GM12878 (cell line): ENCODE results near the gene PEX16.

Source experiments
- CEBPB ChIP-seq, 2 experiments: fragments of 150-350 bp in 1 of 2; IDR thresholded peaks; 2 replicates each; pipeline ENCODE4 v1.6.1; 2012 to 2014; ENCODE audit warnings: low read depth in 2 of 2, low read length in 2 of 2, borderline replicate concordance in 1 of 2, inconsistent platforms in 1 of 2
- CTCF ChIP-seq, 3 experiments: IDR thresholded peaks in 2 of 3; conservative IDR thresholded peaks in 1 of 3; 2 replicates each; pipeline ENCODE4 v1.5.1; 2011; ENCODE audit warnings: low read depth in 3 of 3, low read length in 3 of 3, mild to moderate bottlenecking in 3 of 3, control low read depth in 2 of 3, moderate library complexity in 2 of 3, inconsistent platforms in 1 of 3, mixed read lengths in 1 of 3; ENCODE audit not compliant: control insufficient read depth in 2 of 3, insufficient read depth in 1 of 3; ENCODE audit errors: extremely low read depth in 1 of 3
- EZH2 ChIP-seq: IDR thresholded peaks from 2 replicates; pipeline ENCODE4 v1.6.1; 2012; ENCODE audit warnings: low read depth, mild to moderate bottlenecking, control low read depth, inconsistent platforms, low read length, borderline replicate concordance; ENCODE audit not compliant: control insufficient read depth

GRCh38 chr11:45915446-45915845 is 2.2 kb downstream of the PEX16 start:
- no peak for TF ChIP-seq CTCF (IDR thresholded peaks at IDR 0.05 in 2 of 3, conservative IDR thresholded peaks at IDR 0.05 in 1 of 3; ENCODE audit: control insufficient read depth in 2 of 3, extremely low read depth in 1 of 3, insufficient read depth in 1 of 3, low read depth in 3 of 3, low read length in 3 of 3)
- no peak for TF ChIP-seq CEBPB (IDR thresholded peaks at IDR 0.05; ENCODE audit: borderline replicate concordance in 1 of 2, low read depth in 2 of 2, low read length in 2 of 2)
- no peak for TF ChIP-seq EZH2
